H4 (cell line): ENCODE measurements around the gene BCL7C. TPM values are rescaled to one million over a fixed set of nuclear protein-coding genes. Genes with fewer than 3 reads are reported as not detected.

Experiments
- DNase-seq: peaks from one replicate; pipeline ENCODE4 v3.0.0-alpha.2; 2015; ENCODE audit warnings: low spot score
- total RNA-seq: library from RNA; depleted of rRNA; stranded (reverse); fragments of >200 nt; shearing (Covaris generic); gene quantifications from 2 replicates; pipeline ENCODE4 v1.2.3, GENCODE V29; 2014

Gene BCL7C
- total RNA-seq, 1 experiment from 2014 or later = 22.7 TPM

DNA sequence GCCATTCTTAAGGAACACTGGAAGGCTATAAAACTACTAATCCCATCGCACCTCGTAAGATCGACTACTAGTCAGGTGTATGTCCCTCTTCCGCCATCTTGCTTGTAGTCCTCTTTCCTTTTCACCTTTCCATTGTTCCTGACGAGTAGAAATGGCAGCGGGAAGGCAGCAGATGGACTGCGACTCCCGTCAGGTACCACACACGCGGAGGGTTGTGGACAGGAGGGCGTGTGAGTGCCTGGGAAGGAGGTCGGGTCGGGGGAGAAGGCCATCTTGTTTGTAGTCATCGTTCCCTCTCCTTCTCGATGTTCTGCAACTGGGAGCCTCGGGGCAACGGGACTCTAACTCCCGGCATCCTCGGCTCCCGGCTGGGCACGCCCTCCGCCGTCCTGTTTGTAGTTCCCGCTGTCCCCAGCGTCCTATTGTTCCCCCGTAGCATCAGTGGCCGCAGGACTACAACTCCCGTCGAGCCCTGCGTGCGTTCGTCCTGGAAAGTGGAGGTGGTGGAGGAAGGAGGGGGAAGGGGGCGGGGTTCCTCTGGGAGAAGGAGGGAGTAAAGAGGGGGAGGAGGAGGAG lies 29.2 kb upstream of the BCL7C start:
- peak; percentile 99 for DNase-seq

DNA sequence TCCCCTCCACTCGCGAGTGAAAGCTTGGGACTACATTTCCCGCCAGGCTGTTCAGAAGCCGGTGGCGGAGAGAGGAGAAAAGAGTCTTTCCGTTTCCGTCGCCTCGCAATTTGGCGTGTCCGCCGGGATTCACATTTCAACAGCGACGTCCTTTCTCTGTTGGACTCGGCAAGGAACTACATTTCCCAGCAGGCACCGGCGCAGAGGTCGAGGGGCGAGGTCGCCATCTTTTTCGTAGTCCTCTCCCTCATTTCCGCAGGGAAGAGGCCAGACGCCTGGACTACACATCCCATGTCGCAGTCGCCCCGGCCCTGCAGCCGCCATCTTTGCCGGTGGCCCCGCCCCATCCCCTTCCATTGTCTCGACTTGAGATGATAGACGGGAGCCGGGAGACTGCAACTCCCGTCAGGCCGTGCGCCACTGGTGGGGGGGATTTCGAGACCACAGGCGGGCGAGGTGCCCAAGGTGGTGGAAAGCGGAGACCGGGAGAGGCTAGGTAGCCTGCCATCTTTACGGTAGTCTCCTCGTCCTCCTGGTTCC lies 28.6 kb upstream of the BCL7C start:
- DNase-seq = peak; percentile 99

DNA sequence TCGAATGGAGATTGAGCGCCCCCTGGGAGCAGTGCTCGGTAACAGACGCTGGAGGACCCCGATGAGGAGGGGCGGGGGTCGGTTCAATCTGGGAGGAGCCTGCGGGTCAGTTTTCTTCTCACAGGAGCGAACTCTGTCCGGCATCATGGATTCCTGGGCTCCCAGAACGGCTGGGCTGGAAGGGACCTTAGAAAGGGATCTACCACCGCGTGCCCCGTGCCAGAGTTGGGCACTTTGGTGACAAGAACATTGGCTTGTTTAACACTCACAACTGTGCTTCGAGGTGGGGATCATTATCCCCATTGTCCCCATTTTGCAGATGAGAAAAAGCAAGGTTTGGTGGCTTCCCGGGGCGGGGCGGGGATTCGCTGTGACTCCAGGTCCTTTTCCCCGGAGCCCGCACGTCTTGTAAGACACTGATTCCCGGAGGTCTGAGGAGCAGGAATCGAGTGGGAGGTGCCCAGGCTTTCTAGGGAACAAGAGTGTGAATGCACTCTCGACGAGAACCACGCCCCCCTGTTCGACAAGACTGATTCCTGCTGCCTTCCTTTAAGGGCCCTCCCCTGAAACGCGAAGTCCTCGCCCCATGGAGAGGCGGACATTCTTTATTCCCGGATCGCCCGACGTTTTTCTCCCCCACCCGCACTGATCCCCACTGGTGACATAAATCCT lies 28.0 kb upstream of the BCL7C start:
- DNase-seq = peak; percentile 88

DNA sequence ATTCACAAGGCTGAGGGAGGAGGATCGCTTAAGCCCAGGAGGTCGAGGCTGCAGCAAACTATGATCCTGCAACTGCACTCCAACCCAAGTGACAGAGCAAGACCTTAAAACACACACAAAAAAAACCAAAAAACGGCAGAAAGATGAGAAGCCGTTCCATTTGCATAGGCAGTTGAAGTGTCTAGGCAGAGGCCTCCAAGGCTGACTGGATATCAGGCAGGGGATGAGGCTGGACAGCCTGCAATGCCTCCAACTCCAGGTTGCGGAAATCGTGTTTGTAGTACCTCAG lies 27.5 kb upstream of the BCL7C start:
- no peak for DNase-seq

DNA sequence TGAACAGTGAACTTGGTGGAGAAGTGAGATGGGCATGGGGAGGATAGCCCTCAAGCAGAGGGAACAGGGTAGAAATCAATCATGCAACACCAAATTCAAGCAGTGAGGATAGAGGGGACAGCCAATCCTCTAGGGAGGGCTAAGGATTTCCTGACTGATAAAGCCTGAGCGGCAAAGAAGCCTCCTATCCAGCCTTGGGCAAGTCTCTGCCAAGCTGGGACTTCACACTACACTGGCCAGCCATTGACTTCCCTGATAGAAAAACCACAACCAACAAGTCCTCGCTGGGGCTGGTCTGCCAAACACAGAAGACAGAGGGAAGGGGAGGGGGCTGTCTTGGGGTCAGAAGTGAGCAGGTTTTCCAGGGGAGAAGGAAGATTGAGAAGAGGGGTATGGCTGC lies 27.0 kb upstream of the BCL7C start:
- DNase-seq = no peak

DNA sequence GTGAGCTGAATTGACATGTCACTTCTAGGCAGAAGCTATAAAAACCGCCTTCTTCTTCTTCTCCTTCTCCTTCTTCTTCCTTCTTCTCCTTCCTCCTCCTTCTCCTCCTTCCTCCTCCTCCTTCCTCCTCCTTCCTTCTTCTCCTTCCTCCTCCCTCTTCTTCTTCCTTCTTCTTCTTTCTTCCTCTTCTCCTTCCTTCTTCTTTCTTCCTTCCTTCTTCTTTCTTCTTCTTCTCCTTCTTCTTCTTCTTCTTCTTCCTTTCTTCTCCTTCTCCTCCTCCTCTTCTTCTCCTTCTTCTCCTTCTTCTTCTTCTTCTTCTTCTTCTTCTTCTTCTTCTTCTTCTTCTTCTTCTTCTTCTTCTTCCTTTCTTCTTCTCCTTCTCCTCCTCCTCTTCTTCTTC lies 24.7 kb upstream of the BCL7C start:
- DNase-seq = no peak

DNA sequence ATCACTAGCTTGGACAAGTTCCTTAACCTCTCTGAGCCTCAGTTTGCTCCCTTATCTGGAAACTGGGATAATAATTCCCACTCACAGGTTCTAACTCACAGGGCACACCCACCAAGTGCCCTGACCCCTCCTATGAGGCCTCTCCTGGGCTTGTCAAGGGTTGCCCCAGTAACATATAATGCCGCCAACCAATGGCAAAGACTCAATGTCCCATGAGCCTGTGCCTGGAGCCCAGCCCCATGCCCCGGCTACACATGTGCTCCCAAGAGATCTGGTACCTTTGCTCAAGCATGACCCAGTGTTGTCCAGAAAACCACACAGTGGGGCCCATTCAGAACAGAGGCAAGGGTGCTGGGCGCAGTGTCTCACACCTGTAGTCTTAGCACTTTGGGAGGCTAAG lies 21.0 kb upstream of the BCL7C start:
- no peak for DNase-seq

DNA sequence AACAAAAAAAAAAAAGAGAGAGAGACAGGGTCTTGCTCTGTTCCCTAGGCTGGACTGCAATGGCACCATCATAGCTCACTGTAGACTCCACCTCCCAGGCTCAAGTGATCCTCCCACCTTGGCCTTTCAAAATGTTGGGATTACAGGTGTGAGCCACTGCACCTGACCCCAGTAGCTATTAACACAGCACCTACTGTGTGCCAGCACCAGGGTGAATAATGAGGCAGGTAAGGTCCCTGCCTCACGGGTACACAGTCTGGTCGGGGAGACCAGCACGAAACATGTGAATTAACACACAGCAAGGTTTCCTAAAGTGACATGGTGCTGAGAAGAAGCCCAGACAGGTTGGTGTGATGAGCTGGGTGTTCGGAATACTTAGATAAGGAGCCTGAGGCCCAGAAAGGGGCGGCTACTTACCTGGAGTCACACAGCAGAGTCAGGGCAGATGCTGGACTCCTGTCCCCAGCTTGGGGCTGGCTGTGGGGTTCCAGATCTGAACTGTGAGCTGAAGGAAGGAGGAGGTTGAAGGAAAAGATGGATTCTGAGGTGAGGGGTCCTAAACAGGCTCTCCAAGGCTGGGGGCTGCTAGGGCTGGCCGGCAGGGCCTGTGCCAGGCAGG lies 19.0 kb upstream of the BCL7C start:
- DNase-seq = no peak

DNA sequence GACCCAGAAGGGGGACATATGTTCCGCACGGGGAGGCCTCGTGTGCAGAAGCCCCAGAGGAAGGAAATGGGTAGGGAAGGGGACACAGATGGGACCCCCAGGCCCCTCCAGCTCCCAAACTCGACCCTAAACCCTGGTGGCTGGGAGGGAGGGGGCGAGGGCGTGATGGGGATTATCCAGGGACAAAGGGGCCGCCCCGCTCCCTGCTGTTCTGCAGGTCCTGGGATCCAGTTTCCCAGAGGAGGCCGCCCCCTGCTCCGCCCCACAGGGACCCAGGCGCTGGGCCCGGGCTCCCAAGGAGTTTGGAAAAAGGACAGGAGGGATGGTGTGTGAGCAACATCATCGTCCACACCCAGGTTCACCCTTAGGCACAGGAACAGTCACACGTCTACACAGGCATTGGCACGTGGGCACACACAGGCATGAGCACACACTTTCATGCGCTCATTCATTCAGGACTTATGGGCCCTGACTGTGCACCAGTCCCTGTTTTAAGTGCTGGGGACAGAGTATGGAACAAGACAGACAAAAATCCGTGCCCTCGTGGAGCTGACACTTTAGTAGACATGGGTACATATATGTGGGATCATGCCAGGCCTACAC lies 16.7 kb upstream of the BCL7C start:
- no peak for DNase-seq

DNA sequence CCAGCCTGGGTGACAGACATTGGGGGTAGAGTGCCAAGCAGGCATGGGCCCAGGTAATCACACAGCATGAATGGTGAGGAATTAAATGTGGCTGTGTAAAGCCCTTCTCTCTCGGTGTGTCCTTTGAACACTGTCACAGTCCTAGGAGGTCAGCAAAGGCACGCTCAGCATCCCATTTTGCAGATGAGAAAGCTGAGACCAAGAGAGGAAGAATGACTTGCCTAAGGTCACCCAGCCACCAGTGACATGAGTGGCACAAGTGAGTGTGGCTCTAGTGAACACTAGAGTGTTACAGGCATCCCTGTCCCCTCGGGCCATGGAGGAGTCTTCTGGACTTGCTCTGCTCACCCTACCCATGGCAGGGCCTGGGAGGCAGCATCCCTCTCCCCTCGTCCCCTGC lies 13.2 kb upstream of the BCL7C start:
- no peak for DNase-seq

DNA sequence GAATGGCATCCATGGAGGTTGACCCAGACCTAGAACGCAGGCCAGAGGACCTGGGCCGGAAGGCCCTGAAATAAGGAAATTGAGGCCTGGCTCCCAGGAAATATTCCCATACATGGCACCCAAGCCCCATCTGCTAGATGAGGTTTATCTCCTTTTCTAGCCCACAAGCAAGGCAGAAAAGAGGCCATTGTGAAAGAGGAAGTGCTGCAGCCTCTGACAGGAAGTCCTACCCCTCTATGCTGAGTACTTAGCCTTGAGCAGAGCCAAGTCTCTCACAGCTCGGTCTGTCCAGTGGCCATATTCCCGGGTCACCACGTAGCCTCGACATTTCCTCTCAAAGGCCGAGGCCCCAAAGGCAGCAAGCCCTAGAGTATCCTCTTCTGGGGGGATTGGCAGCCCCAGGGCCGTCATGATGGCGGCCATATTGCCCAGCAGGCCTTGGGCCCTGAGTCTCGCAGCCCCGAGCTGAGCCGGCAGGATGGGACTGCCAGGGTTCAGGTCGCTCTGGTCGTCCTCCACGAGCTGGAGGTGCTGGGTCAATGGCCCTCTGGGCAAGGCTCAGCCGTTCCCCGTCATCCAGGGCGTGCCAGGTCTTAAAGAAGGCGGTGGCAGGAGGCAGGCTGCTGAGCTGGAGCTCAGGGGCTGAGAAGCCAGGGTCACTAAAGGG lies 10.4 kb upstream of the BCL7C start:
- no peak for DNase-seq

DNA sequence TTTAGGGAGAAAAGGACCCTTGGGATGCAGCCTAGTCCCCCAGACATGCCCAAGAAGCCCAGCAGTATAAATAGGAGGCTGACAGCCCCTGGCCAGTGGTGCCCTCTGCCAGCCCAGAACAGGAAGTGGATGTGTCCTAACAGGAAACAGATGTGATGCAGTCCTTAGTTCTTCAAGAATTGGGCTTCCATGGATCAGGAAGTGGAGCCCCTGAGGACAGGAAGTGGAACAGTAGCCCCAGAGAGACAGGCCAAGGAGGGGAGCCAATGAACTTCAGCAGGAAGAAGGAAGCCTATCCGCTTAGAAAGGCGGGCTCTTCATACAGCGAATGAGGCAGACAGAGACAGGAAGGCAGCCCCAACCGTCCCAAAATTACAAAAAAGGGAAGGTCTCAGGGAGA lies 9.7 kb upstream of the BCL7C start:
- no peak for DNase-seq

DNA sequence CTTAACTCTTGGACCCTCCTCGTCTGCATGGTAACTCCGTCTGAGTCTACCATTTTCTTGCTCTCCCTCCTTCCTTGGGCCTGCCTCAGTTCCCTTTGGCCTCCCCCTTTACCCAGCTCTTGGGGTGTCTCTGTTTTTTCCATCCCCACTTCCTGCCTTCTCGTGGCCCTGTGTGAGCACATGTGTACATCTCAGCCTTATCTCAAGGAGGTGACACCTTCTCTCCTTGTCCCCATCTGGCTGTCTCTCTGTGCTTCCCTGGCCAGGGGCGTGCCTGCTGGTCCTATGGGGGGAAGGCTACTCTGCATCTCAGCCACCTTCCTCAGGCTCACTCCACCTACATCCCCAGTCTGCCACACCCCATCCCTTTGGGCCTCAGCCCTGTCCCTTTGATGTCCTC lies 9.1 kb upstream of the BCL7C start:
- DNase-seq = no peak

DNA sequence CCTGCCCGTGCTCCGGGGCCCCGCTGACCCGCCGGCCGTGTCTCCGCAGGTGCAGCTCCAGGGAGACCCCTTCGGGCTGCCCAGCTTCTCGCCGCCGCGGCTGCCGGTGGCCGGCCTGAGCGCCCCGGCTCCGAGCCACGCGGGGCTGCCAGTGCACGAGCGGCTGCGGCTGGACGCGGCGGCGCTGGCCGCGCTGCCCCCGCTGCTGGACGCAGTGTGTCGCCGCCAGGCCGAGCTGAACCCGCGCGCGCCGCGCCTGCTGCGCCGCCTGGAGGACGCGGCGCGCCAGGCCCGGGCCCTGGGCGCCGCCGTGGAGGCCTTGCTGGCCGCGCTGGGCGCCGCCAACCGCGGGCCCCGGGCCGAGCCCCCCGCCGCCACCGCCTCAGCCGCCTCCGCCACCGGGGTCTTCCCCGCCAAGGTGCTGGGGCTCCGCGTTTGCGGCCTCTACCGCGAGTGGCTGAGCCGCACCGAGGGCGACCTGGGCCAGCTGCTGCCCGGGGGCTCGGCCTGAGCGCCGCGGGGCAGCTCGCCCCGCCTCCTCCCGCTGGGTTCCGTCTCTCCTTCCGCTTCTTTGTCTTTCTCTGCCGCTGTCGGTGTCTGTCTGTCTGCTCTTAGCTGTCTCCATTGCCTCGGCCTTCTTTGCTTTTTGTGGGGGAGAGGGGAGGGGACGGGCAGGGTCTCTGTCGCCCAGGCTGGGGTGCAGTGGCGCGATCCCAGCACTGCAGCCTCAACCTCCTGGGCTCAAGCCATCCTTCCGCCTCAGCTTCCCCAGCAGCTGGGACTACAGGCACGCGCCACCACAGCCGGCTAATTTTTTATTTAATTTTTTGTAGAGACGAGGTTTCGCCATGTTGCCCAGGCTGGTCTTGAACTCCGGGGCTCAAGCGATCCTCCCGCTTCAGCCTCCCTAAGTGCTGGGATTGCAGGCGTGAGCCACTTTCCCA lies 8.4 kb upstream of the BCL7C start:
- no peak for DNase-seq

DNA sequence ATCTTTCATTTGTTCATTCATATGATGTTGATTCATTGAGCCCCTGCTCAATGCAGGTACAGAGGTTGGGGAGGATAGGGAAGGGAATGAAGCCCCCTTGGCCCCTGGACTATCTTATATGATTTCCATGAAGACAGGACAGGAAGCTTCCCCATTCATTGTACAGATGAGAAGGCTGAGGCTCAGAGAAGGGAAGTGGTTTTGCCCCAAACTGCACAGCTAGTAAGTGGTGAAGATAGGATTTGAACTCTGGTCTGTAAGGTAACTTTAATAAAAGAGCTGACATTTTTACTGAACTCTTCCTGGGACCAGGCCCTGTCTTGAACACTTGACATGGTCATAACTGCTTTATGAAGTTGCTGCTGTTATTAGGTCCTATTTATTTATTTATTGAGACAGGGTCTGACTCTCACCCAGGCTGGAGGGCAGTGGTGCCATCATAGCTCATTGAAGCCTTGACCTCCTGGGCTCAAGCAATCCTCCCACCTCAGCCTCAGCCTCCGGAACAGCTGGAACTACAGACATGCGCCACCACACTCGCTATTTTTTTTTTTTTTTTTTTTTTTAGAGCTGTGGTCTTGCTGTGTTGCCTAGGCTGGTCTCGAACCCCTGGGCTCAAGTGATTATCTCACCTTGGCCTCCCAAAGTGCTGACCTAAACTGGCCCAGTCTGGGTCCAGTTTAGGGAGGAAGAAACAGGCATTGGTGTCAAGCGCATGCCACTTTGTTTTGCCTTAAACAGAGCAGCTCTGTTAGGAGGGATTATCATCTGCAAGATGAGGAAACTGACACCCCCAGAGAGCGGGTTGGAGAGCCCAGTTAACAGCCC lies 7.5 kb upstream of the BCL7C start:
- no peak for DNase-seq

DNA sequence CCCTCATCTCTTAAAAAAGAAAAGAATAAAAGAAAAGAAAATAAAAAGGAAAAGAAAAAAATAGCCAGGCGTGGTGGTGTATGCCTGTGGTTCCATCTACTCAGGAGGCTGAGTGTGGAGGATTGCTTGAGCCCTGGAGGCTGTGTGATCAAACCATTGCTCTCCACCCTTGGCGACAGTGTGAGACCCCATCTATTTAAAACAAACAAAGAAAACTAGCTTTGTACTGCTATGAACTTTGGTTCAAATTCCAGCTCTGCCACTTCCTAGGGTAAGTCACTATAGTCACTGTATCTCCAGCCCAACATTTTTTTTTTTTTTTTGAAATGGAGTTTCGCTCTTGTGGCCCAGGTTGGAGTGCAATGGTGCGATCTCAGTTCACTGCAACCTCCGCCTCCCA lies 6.7 kb upstream of the BCL7C start:
- DNase-seq = no peak

DNA sequence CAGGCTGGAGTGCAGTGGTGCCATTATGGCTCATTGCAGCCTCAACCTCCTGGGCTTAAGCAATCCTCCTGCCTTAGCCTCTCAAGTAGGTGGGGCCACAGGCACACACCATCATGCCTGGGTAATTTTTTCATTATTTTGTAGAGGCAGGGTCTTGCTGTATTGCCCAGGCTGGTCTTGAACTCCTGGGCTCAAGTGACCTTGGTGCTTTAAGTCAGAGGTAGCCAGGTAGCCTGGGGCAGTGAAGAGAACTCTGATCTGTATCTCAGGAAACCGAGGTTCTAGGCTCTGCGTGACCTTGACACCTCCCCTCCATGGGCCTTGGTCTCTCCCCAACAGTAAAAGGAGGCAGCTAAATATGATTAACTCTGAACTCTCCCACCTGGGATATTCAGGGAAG lies 5.9 kb upstream of the BCL7C start:
- DNase-seq = no peak

DNA sequence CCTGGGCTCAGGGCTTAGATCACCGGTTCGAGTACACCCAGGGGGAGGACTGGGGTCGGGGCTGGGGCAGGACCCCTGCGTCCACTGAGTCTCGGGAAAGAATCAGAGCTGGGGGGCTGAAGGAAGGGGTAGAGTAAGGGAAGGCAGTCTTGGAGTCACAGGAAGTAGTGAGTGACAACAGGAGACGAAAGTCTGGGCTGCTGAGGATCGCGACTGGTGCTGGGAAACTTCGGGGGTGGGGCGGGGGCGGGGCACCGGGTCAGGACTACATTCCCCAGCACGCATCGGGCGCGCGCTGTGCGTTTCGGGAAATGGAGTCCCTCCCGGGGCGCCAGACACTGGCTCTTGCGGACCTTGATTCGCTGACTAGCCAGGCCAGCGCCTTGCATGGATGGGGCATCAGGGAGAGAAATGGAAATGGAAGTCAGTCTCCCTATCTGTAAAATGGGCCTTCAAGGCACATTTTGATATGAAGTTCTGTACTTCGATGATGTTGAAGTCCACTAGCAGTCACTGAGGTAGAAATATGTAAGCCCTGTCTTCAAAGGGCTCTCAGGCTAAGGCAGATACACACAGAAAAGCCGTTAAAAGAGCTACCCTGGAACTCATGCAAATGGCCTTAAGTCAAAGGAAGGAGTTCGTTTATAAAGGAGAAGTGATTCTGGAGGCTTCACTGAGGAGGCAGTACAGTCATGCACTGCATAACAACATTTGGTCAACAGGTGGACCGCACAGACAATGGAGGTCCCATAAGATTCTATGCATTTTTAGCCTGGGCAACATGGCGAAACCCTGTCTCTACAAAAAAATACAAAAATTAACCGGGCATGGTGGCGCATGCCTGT lies 3.2 kb upstream of the BCL7C start:
- no peak for DNase-seq

DNA sequence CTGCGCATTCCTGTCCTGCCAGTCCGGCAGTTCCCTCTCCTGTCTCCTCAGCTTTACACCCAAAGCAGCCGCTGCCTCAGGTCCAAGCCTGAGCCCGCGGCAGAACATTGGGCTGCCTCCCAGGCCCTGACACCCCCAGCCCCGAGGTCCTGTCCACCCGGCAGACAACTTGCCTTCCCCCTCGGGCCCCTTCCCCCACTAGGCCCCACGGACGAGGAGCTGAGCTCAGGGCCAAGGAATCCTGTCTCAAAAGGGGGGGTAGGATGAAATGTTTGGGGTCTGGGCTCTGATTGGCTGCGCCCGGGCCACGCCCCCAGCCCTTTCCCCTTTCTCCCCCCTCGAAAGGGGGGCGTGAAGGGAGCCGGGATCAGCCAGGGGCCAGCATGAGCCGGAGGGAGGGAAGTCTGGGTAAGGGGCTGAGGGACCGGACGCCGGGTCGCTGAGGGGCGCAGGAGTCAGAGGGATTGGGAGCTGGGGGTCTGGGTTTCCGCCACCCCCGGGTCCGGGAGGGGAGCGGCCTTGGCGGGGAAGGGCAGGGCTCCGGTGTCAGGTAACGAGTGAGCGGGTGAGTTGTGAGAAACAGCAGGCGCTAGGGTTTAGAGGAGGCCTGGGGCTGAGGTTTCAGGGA lies 2.5 kb upstream of the BCL7C start, which contains the start of gene CTF1:
Gene CTF1, plus strand, starts transcription at position 354 of the 628 bp plus-strand sequence. Its CDS starts 30 bp downstream, at position 384.
- DNase-seq = no peak
